Activated naive CD8-positive, alpha-beta T cell (primary cell): ENCODE measurements around the gene SLC9A2.

ENCODE experiments used
- H3K27ac Mint-ChIP-seq: one replicate; pipeline ENCODE4 v1.8.0; 2021; ENCODE audit warnings: mixed read lengths
- H3K27me3 Mint-ChIP-seq: one replicate; pipeline ENCODE4 v1.8.0; 2021; ENCODE audit warnings: mixed read lengths
- H3K36me3 Mint-ChIP-seq: one replicate; pipeline ENCODE4 v1.8.0; 2021; ENCODE audit warnings: mixed read lengths
- H3K4me1 Mint-ChIP-seq: one replicate; pipeline ENCODE4 v1.8.0; 2021; ENCODE audit warnings: low read depth, mixed read lengths
- H3K4me3 Mint-ChIP-seq: one replicate; pipeline ENCODE4 v1.8.0; 2021; ENCODE audit warnings: mild to moderate bottlenecking, mixed read lengths
- H3K9me3 Mint-ChIP-seq: one replicate; pipeline ENCODE4 v1.8.0; 2021; ENCODE audit warnings: low read depth, mixed read lengths

SLC9A2 gene

GRCh38 chr2:102755284-102755683 is 135.9 kb downstream of the SLC9A2 start:
- Mint-ChIP-seq H3K36me3 (peaks cover 10% of the 10 kb centered on the region), H3K4me3 (no peak overlapping the region), H3K27ac (no peak overlapping the region), H3K4me1 (no peaks in the 10 kb centered on the region), H3K27me3 (no peaks in the 10 kb centered on the region), H3K9me3 (no peaks in the 10 kb centered on the region)

DNA sequence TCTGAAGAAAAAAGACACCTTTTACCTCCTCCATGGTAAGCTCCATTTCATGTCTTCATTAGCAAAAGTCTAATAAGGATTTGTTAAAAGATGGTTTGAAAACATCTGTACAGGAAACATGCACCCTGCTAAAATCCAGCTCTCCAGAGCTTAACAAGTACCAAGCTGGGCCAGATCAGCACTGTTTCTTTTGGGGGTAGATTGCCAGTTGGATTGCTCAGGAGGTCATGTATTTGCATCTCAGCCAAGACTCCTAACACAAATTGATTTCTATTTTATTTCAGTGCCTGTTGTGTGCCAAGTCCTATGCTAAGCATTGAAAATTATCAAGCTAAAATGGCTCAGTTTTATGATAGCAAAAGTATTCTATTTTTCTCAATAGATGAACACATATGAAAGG is 139.1 kb downstream of the SLC9A2 start:
- H3K9me3 Mint-ChIP-seq, result no peaks in the 10 kb centered on the region
- H3K27me3 Mint-ChIP-seq, result no peaks in the 10 kb centered on the region
- no peak overlapping the region for H3K4me3 Mint-ChIP-seq
- no peaks in the 10 kb centered on the region for H3K4me1 Mint-ChIP-seq
- H3K36me3 Mint-ChIP-seq, result peaks cover 16% of the 10 kb centered on the region
- H3K27ac Mint-ChIP-seq, result no peak overlapping the region
